ENCODE measurements around the gene CRYGS. TPM values are rescaled to one million over a fixed set of nuclear protein-coding genes. Genes with fewer than 3 reads are reported as not detected.
"Not testable (repeated sequence)": the region's sequence is repeated elsewhere in the genome, so short reads cannot be mapped to it uniquely, and the experiment has no call there.

CRYGS gene
- total and polyA plus RNA-seq, 9 donors = 1.2 to 3.3 (median 2.2) TPM

- no peak for DNase-seq
- Histone ChIP-seq H3K4me3 (no peak overlapping the region), H3K27me3 (no peaks in the 10 kb centered on the region), H3K27ac (no peak overlapping the region), H3K4me1 (ENCODE audit: insufficient read depth) (no peaks in the 10 kb centered on the region), H3K36me3 (no peaks in the 10 kb centered on the region), H3K9me3 (no peaks in the 10 kb centered on the region)
- TF ChIP-seq POLR2A (IDR thresholded peaks at IDR 0.05) (no peak), EP300 (IDR thresholded peaks at IDR 0.05) (no peak), CTCF (IDR thresholded peaks at IDR 0.05) (no peak)
- intact Hi-C loops (cut with DNase I) = loop anchor here in 3 of 4 donors (5.0 to 10.0 kb wide), 3 partner anchors 276 to 554 kb away; no protein-coding TSS in a partner anchor
- WGBS, 3 donors = 89 to 97% (median 96%) methylated on average over 3 of the region's 3 CpGs
Measured at GRCh38 chr3:186538779-186539178, 5.4 kb downstream of the CRYGS start.

DNA sequence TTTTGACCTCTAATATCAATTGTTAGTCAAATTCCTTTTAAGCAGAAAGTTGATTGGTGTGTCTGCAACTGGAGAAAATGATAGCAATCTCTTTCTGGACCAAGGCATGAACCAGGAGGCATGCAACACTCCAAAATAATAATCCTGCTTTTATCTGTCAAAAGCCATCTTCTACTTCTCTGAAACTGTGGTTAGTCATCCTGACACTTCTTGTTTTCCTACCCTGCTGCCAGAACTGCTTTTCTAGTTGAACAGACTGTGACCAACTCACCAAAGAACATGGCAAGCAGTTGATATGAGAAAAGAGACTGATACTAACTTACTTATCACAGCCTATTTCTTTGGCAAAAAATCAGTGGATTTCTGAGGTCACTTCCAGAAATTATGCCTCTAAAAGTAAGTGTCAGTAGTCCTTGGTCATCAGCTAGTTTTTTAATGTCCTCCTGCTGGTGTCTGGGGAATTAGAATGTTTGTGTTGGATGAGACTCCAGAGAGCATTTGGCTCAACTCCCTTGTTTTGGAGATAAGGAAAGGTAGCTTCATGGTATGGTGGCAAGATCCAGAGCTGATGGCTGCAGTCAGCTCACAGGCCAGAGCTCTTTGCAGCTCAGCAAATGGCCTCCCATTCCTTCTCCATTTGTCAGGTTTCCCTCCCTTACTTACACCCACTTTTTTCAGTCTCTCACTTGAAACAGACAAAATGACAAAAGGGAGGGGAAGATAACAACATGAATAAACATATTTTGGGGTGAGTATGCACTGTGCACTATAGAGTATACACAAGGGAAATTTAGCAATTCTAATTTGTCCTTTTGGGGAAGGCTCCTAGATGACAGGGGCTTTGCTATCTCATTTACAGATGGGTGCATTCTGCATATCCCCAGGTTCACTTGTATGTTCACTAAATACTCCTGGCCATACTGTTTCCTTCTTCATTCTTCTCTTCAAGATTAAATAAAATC, 7.0 kb downstream of the CRYGS start:
- Histone ChIP-seq H3K36me3 (no peaks in the 10 kb centered on the region), H3K4me3 (no peak overlapping the region), H3K9me3 (no peaks in the 10 kb centered on the region), H3K4me1 (ENCODE audit: insufficient read depth) (no peaks in the 10 kb centered on the region), H3K27ac (no peak overlapping the region), H3K27me3 (no peaks in the 10 kb centered on the region)
- intact Hi-C loops (cut with DNase I) = loop anchor here in 3 of 4 donors (5.0 to 10.0 kb wide), 3 partner anchors 275 to 552 kb away; no protein-coding TSS in a partner anchor
- no peak for TF ChIP-seq CTCF (IDR thresholded peaks at IDR 0.05)
- no peak for TF ChIP-seq POLR2A (IDR thresholded peaks at IDR 0.05)
- TF ChIP-seq EP300 (IDR thresholded peaks at IDR 0.05) = no peak
- DNase-seq = no peak

DNA sequence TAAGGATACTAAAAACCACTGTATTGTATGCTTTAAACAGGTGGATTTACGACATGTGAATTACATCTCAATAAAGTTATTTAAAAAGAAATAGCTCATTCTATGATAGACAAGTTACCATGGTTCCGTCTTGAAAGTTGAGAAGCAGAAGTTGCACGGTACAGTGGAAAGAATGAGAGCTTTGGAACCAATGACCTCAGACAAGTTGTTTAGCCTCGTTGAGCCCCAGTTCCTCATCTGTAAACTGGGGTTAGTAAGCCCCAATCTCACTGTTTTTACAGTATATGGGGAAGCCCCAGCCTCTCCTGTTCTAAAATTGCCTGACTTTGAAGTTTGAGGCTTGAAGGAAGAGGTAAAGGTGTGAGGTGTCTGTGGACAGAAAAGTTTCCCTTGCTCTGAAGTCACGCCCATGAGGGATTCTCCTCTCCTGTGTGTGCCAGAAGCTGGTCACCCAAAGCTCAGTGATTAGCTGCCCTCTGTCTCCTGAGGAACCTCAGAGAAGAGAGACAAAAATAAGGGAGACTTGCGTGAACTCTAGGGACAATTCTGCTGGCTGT, 10.0 kb downstream of the CRYGS start:
- no peaks in the 10 kb centered on the region for H3K9me3 ChIP-seq
- DNase-seq = no peak
- H3K4me3 ChIP-seq = no peak overlapping the region
- no peak overlapping the region for H3K27ac ChIP-seq
- 84 to 88% (median 84%) methylated on average over 6 of the region's 6 CpGs for WGBS, 3 donors
- TF ChIP-seq EP300 (IDR thresholded peaks at IDR 0.05) (no peak), CTCF (IDR thresholded peaks at IDR 0.05) (no peak), POLR2A (IDR thresholded peaks at IDR 0.05) (no peak)
- no peaks in the 10 kb centered on the region for H3K36me3 ChIP-seq
- intact Hi-C loops (cut with DNase I) = loop anchor here in 2 of 4 donors (5.0 to 10.0 kb wide), 2 partner anchors 549 to 562 kb away; no protein-coding TSS in a partner anchor
- no peaks in the 10 kb centered on the region for H3K27me3 ChIP-seq
- H3K4me1 ChIP-seq (ENCODE audit: insufficient read depth) = no peaks in the 10 kb centered on the region

DNA sequence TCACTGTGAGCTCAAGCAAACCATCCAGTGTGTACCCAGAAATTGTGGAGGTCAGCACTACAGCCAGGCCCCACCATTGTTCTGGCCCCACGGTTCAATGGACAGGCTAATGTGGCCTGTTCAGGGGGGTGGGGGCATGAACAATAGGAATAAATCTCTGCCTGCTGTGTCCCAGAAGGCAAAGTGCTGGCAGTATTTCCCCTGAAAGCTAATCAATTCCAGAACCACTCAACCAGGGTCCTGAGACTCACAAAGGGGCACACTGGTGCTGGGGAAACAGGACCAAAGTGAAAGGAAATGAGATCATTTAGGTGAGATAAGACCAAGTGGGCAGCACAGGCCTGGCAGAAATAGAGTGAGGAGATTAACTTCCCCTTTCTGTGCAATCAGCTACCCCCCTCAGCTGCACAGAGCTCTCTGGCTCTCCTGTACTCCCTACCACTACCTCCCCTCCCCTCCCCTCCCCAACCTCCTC, 11.5 kb downstream of the CRYGS start:
- no peaks in the 10 kb centered on the region for H3K9me3 ChIP-seq
- no peak for DNase-seq
- no peak overlapping the region for H3K4me3 ChIP-seq
- H3K27me3 ChIP-seq = no peaks in the 10 kb centered on the region
- no peaks in the 10 kb centered on the region for H3K36me3 ChIP-seq
- no peak for TF ChIP-seq POLR2A (IDR thresholded peaks at IDR 0.05)
- no peak for TF ChIP-seq CTCF (IDR thresholded peaks at IDR 0.05)
- TF ChIP-seq EP300 (IDR thresholded peaks at IDR 0.05) = no peak
- whole genome bisulfite sequencing, 3 donors = 36 to 57% (median 46%) methylated on average over 1 of the region's 1 CpG
- no peak overlapping the region for H3K27ac ChIP-seq
- H3K4me1 ChIP-seq (ENCODE audit: insufficient read depth) = no peaks in the 10 kb centered on the region
- intact Hi-C loops (cut with DNase I) = loop anchor here in 2 of 4 donors (5.0 to 10.0 kb wide), 2 partner anchors 548 to 560 kb away; no protein-coding TSS in a partner anchor

DNA sequence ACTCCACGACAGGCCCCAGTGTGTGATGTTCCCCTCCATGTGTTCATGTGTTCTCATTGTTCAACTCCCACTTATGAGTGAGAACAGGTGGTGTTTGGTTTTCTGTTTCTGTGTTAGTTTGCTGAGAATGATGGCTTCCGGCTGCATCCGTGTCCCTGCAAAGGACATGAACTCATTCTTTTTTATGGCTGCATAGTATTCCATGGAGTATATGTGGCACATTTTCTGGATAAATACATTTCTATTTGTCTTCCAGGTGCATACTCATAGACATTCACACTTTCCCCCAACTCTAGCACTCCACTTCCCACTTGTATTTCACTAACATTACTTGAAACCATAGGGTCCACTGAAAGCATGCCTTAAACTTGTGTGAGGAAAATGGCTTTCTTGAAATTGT, 12.5 kb downstream of the CRYGS start:
- H3K27me3 ChIP-seq; H3K9me3 ChIP-seq; H3K36me3 ChIP-seq; H3K4me1 ChIP-seq (ENCODE audit: insufficient read depth); H3K4me3 ChIP-seq; H3K27ac ChIP-seq; DNase-seq: not testable (repeated sequence)
- 82 to 87% (median 84%) methylated on average over 3 of the region's 3 CpGs for WGBS, 3 donors
- intact Hi-C loops (cut with DNase I) = loop anchor here in 2 of 4 donors (5.0 to 10.0 kb wide), 2 partner anchors 547 to 559 kb away; no protein-coding TSS in a partner anchor

Data from ovary (tissue), 9 donors.